AG08395 (cell line): Measurements from ENCODE around the gene USF2.
"Not testable (repeated sequence)": the region's sequence is repeated elsewhere in the genome, so short reads cannot be mapped to it uniquely, and the experiment has no call there.

ENCODE experiments used
- DNase-seq: peaks from one replicate; pipeline ENCODE4 v3.0.0; 2012; ENCODE audit warnings: mixed read lengths, low spot score

USF2 gene

DNA sequence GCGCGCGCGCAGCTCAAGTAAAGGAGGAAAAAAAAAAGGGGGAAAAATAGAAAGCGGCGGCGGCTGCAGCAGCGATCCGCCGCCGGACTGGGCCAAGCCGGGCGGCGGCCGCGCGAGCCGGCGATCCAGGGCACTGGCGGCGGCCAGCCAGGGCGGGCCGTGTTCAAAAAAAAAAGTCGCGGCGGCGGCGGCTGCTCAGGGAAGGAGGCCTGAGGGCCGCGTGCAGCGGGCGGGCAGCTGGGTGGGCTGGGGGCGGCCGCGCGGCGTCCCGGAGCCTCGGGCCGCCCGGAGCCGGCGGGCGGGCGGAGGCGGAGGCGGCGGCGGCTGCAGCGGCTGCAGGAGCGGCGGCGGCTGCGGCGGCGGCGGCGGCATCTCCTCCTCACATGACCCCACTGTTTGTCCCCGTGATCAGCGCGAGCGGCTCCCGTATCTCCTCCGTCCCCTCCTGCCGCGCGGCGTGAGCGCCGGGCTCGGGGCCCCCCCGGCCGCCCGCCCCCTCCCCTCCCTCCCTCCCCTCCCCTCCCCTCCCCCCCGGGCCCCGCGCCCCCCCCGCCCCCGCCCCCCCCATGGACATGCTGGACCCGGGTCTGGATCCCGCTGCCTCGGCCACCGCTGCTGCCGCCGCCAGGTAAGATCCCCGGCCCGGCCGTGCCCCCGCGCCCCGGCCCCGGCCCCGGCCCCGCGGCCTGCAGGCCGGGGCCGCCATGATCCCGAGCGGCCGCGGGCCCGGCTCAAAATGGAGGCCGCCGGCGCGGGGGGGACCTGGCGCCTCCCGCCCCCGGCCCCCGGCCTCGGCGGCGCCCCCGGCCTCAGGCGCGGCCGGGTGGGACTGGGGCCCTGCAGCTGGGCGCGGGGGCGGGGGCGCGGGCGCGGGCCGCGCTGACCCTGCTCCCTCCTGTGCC, at the start of gene USF2:
Gene USF2, plus strand, starts transcription at position 427 of the 902 bp plus-strand sequence. Its CDS starts 140 bp downstream, at position 567.
- DNase-seq, result peak; percentile 71

- no peak for DNase-seq
Observed at GRCh38 chr19:35219008-35219407, 49.8 kb upstream of the USF2 start.

GRCh38 chr19:35220315-35220921, 48.3 kb upstream of the USF2 start:
- no peak for DNase-seq

GRCh38 chr19:35220973-35221590, 47.7 kb upstream of the USF2 start:
- not testable (repeated sequence) for DNase-seq

- DNase-seq, result no peak
Observed at GRCh38 chr19:35222373-35223015, 46.3 kb upstream of the USF2 start.

- no peak for DNase-seq
Observed at GRCh38 chr19:35223084-35223790, 45.5 kb upstream of the USF2 start.

DNA sequence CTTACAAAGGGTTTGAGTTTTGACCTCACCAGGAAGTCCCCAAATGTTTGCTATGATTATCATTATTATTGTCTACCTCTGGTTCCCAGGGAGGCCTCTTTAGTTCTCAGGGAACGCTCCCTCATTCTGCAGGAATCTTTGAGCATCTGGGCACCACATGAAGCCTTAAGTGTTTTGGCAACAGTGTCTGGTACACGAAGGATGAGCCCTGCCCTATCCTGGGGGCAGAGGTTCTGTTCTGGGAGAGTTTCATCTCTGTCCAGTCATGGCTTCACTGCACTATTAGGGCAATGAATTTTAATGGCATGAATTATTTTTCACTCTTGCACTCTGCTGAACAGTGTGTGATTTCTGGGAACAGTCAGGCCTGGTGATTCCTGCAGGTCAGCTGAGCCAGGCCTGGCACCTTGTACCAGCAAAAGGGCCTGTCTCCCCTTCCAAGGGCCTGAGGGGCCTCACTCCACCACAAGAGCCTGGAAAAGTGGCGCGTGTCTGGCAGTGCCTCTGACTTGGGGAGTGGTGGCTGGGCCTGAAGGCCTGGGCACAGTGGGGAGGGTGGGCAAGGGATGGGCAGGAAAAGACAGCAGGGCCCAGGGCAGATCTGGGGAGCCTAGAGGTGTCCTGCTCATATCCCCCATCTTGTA, 44.8 kb upstream of the USF2 start:
- peak; percentile 68 for DNase-seq

- no peak for DNase-seq
Observed at GRCh38 chr19:35224681-35225571, 43.8 kb upstream of the USF2 start.

GRCh38 chr19:35225951-35226350, 42.8 kb upstream of the USF2 start:
- DNase-seq, result no peak

DNA sequence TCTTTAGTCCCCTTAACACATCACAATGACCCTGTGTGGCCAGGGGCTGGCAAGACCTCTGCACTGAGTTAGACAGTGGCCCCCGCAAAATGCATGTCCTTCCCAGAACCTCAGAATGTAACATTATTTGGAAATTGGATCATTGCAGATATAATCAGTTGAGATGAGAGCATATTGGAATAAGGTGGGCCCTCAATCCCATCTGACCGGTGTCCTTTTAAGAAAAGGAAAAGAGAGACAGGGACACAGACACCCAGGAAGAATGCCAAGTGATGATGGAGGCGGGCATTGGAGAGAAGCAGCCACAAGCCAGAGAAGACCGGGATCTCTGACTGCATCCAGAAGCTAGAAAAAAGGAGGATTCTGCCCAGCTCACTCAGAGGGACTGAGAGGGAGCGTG, 42.0 kb upstream of the USF2 start:
- no peak for DNase-seq

DNA sequence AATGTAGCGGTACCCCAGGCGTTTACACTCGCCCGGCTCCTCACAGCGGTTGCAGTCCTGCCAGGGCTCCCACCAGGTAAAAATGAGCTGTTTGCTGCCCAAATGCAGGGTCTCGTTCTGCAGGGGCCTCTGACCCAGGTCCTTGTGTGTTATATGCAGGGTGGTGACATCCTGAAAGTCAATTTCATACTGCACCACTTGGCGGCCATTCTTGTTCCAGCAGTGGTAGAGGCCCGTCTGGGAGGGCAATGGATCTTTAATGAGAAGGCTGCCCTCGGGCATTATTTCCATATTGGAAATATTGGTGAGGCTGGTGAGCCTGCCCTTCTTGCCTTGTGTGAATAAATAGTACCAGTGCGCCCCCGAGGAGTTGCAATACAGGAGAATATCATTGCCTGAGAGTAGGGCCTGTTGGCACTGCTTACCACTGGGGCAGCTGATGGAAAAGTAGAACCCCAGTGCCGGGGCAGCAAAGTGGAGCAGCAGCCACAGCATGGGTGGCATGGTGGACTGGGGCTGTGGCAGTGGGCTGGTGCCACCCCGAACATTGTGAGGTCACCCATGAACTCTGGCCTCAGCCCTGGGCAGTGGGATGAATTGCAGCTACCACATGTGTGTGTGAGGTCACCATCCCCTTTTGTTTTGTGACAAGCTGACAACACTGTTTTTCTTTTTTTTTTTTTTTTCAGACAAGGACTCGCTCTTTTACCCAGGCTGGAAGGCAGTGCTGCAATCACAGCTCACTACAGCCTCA, 40.4 kb upstream of the USF2 start, which contains the start of gene FAM187B:
Gene FAM187B, minus strand, starts transcription at position 563 of the 754 bp plus-strand sequence. Its CDS starts 59 bp downstream, at position 504.
- DNase-seq, result no peak

DNA sequence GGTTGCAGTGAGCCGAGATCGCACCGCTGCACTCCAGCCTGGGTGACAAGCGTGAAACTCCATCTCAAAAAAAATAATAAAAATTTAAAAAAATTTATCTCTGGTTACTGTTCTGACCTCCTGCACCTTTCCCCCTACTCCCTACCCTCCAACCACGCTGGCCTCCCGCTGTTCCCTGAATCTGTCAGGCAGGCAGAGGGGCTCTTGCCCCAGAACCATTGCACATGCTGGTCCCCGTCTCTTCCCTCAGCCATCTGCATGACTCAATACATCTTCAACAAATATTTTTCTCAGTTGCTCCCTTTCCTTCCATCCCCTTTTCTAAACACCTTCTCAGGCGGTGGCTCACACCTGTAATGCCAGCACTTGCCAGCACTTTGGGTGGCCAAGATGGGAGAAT, 39.2 kb upstream of the USF2 start:
- no peak for DNase-seq

DNA sequence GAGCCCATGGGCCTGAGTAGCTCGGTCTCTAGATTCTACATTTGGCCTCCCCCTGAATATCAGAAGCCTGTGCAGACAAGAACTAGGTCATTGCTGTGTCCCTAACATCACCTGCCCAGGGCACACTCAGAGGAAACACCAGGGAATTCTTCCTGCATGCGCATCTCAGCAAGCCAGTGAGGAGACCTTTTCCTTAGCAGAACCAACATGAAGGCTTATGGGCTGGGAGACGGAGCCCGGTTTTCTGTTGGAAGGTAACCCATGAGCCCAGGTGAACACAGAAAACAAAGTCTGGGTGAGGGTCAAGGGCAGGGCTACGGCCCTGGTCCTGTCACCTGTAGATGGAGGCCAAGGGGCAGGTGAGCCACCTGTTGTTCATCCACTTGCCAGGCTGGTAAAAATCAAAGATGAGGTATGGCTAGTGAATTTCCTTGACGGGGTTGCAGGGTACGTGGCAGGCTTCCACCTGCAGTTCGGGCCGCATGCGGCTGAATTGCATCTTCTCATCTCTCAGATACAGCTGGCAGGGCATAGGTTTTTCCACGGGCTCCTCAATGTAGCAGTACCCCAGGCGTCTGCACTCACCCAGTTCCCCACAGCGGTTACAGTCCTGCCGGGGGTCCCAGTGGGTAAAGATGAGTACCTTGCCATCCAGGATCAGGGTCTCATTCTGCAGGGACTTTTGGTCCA, 36.7 kb upstream of the USF2 start:
- DNase-seq, result no peak

GRCh38 chr19:35232912-35233311, 35.9 kb upstream of the USF2 start:
- DNase-seq, result no peak

DNA sequence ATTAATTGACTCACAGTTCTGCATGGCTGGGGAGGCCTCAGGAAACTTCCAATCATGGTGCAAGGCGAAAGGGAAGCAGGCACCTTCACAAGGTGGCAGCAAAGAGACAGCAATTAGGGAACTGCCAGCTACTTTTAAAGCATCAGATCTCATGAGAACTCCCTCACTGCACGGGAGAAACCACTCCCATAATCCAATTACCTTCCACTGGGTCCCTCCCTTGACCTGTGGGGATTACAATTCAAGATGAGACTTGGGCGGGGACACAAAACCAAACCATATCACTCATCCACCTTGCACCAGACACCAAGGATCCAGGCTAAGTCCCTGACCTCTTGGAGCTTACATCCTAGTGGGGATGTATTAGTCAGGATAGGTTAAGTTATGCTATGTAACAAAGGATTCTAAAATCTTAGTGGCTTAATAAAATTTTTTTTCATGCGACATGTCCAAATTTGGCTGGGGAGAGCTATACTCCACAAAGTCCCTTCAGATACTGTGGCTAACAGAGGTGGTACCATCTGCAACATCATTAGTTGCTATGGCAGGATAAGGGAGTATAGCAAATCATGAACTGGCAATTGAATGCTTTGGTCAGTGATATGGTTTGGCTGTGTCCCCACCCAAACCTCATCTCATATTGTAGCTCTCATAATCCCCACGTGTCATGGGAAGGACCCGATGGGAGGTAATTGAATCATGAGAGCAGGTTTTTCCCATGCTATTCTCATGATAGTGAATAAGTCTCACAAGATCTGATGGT, 31.9 kb upstream of the USF2 start:
- DNase-seq, result no peak

DNA sequence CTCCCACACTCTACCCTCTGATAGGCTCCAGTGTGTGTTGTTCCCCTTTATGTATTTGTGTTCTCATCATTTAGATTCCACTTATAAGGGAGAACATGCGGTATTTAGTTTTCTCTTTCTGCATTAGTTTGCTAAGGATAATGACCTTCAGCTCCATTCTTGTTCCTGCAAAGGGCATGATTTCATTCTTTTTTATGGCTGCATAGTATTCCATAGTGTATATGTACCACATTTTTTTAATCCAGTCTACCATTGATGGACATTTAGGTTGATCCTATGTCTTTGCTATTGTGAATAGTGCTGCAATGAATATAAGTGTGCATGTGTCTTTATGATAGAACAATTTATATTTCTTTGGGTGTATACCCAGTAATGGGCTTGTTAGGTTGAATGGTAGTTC, 29.2 kb upstream of the USF2 start:
- not testable (repeated sequence) for DNase-seq

GRCh38 chr19:35240327-35240726, 28.4 kb upstream of the USF2 start:
- no peak for DNase-seq

- no peak for DNase-seq
Observed at GRCh38 chr19:35241417-35241816, 27.3 kb upstream of the USF2 start.
